ENCODE data around the gene HMOX2.

Gene HMOX2

DNA sequence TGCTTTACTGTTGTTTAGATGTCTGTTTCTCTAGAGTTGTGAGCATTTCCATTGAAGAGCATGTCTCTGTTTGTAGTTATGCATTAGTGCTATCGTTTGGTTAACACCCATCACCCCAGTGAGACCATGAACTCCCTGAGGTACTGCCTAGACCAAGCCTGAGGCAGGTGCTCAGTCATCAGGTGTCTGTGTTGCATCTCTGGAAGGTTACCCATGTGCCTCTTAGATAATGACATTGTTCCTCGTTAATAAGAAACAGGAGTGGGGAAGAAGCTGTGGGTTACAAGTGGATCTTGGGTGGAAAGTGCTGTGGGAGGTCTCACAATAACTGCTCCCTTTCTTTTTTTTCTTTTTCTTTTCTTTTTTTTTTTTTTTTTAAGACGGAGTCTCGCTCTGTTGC lies 32.2 kb upstream of the HMOX2 start:
- Histone ChIP-seq H3K4me3 (ENCODE audit: extremely low read depth, insufficient read depth, low read length, poor library complexity, severe bottlenecking) (no peak overlapping the region), H3K36me3 (ENCODE audit: control insufficient read depth, insufficient read depth, low read length) (peaks cover 95% of the 10 kb centered on the region), H3K9me3 (ENCODE audit: control insufficient read depth, low read length) (no peaks in the 10 kb centered on the region), H3K4me1 (ENCODE audit: control insufficient read depth, insufficient read depth, low read length, poor library complexity, severe bottlenecking) (no peaks in the 10 kb centered on the region), H3K27ac (ENCODE audit: low read depth, low read length, severe bottlenecking) (no peak overlapping the region)
- 80 to 93% methylated on average over 1 to 2 of the region's 4 CpGs for WGBS, 2 experiments (ENCODE audit: insufficient coverage in 2 of 2)

DNA sequence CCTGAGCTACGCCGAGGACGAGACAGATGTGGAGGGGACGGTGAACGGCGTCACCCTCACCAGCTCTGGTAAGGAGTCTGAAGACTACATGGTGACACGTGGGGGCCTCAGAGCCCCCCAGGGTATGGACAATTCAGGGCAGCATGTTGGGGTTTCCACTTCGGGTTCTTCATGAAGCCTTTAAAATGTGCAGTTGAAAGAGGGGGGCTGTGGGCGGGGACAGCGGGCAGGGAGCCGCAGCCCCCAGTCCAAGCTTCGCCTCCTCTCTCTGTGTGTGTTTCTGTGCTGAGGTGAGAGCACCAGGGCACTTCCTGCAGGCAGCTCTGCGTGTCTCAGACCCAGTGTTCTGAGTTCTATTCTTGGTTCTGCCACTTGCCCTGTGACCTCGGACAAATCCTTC lies 25.8 kb upstream of the HMOX2 start:
- Histone ChIP-seq H3K4me3 (ENCODE audit: extremely low read depth, insufficient read depth, low read length, poor library complexity, severe bottlenecking) (no peak overlapping the region), H3K36me3 (ENCODE audit: control insufficient read depth, insufficient read depth, low read length) (peaks cover 91% of the 10 kb centered on the region), H3K27ac (ENCODE audit: low read depth, low read length, severe bottlenecking) (no peak overlapping the region), H3K4me1 (ENCODE audit: control insufficient read depth, insufficient read depth, low read length, poor library complexity, severe bottlenecking) (no peaks in the 10 kb centered on the region), H3K9me3 (ENCODE audit: control insufficient read depth, low read length) (no peaks in the 10 kb centered on the region)
- 96 to 100% methylated on average over 8 to 14 of the region's 14 CpGs for WGBS, 2 experiments (ENCODE audit: insufficient coverage in 2 of 2)

DNA sequence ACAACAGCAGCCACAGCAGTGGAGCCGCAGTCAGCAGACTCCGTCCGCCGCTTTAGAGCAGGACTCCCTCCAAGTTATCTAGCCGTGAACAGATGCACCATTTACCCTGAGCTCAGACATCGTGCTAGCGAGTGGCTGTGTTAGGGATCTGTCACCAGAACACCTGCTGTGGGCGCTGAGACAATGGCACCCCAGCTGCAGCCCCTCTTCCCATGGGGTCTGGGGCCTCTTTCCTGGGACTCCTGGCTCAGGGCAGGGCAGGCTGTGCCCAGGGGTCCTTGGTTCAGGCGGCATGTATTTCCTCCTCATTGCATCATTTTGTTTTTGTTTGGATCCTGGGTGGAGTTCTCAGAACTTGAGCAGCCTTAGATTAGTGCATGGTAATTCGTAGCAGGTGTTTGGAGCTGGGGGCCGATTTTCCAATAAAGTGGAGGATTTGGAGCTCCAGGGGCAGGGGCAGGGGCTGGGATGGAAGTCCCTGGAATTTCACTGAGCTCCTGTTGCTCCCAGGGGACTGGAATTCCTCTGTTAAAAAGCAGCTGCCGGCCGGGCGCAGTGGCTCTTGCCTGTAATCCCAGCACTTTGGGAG lies 25.2 kb upstream of the HMOX2 start:
- H3K9me3 ChIP-seq (ENCODE audit: control insufficient read depth, low read length) = no peaks in the 10 kb centered on the region
- no peaks in the 10 kb centered on the region for H3K4me1 ChIP-seq (ENCODE audit: control insufficient read depth, insufficient read depth, low read length, poor library complexity, severe bottlenecking)
- H3K4me3 ChIP-seq (ENCODE audit: extremely low read depth, insufficient read depth, low read length, poor library complexity, severe bottlenecking) = no peak overlapping the region
- H3K27ac ChIP-seq (ENCODE audit: low read depth, low read length, severe bottlenecking) = no peak overlapping the region
- 95 to 97% methylated on average over 13 of the region's 14 CpGs for WGBS, 2 experiments (ENCODE audit: insufficient coverage in 2 of 2)
- peaks cover 91% of the 10 kb centered on the region for H3K36me3 ChIP-seq (ENCODE audit: control insufficient read depth, insufficient read depth, low read length)

DNA sequence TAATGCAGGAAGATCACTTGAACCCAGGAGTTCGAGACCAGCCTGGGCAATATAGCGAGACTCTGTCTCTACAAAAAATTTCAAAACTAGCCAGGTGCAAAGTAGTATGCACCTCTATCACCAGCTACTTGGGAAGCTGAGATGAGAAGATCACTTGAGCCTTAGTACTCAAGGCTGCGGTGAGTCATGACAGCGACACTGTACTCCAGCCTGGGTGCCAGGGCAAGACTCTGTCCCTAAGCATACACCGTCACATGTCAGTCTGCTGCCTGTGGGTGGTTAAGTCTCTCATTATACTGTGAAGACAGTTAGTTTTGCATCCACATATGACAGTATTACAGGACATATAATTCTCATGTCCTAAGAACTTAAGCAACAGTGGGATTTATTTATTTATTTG lies 23.5 kb upstream of the HMOX2 start:
- 96 to 98% methylated on average over 4 to 5 of the region's 5 CpGs for WGBS, 2 experiments (ENCODE audit: insufficient coverage in 2 of 2)
- Histone ChIP-seq H3K4me3 (ENCODE audit: extremely low read depth, insufficient read depth, low read length, poor library complexity, severe bottlenecking) (no peak overlapping the region), H3K27ac (ENCODE audit: low read depth, low read length, severe bottlenecking) (no peak overlapping the region), H3K9me3 (ENCODE audit: control insufficient read depth, low read length) (no peaks in the 10 kb centered on the region), H3K4me1 (ENCODE audit: control insufficient read depth, insufficient read depth, low read length, poor library complexity, severe bottlenecking) (no peaks in the 10 kb centered on the region), H3K36me3 (ENCODE audit: control insufficient read depth, insufficient read depth, low read length) (peaks cover 91% of the 10 kb centered on the region)

DNA sequence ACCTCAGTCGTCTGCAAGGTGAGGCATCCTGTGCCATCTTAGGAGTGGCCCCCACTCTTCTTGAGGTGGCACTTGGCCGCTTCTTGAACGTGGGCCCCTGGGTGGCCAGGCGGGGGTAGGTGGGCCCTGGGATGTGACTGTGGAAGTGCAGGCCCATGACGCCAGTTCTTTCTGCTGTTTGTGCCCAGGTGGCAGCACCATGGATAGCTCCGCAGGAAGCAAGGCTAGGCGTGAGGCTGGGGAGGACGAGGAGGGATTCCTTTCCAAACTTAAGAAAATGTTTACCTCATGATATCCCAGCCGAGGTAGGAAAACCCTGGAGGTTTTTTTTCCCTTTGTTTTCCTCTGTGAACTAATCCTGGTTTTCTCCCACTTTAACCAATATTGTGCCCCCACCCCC lies 21.6 kb upstream of the HMOX2 start:
- H3K4me3 ChIP-seq (ENCODE audit: extremely low read depth, insufficient read depth, low read length, poor library complexity, severe bottlenecking) = no peak overlapping the region
- H3K27ac ChIP-seq (ENCODE audit: low read depth, low read length, severe bottlenecking) = no peak overlapping the region
- H3K36me3 ChIP-seq (ENCODE audit: control insufficient read depth, insufficient read depth, low read length) = peaks cover 82% of the 10 kb centered on the region
- H3K4me1 ChIP-seq (ENCODE audit: control insufficient read depth, insufficient read depth, low read length, poor library complexity, severe bottlenecking) = no peaks in the 10 kb centered on the region
- no peaks in the 10 kb centered on the region for H3K9me3 ChIP-seq (ENCODE audit: control insufficient read depth, low read length)
- WGBS, 2 experiments (ENCODE audit: insufficient coverage in 2 of 2) = 85 to 89% methylated on average over 6 to 7 of the region's 9 CpGs

DNA sequence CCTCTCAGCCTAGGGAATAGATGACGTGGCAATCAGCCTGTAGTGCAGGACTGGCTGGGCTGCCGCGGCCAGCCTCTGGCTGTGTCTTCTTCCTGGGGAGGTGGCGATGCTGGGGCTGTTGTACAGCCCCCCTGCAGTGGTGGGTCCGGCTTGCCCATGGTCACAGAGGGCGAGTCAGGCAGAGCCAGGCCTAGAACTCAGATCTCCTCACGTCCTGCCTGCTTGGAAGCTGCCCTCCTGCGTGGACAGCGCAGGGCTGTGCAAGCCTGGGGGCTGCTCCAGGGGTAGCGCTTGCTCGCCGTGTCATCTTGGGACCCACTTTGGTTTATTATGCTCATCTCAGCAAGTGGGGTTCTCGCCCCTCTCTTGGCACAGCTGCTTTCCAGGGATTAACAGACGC lies 21.1 kb upstream of the HMOX2 start:
- Histone ChIP-seq H3K4me3 (ENCODE audit: extremely low read depth, insufficient read depth, low read length, poor library complexity, severe bottlenecking) (no peak overlapping the region), H3K27ac (ENCODE audit: low read depth, low read length, severe bottlenecking) (no peak overlapping the region), H3K9me3 (ENCODE audit: control insufficient read depth, low read length) (no peaks in the 10 kb centered on the region), H3K4me1 (ENCODE audit: control insufficient read depth, insufficient read depth, low read length, poor library complexity, severe bottlenecking) (no peaks in the 10 kb centered on the region), H3K36me3 (ENCODE audit: control insufficient read depth, insufficient read depth, low read length) (peaks cover 83% of the 10 kb centered on the region)
- WGBS, 2 experiments (ENCODE audit: insufficient coverage in 2 of 2) = 87 to 90% methylated on average over 10 to 12 of the region's 14 CpGs

DNA sequence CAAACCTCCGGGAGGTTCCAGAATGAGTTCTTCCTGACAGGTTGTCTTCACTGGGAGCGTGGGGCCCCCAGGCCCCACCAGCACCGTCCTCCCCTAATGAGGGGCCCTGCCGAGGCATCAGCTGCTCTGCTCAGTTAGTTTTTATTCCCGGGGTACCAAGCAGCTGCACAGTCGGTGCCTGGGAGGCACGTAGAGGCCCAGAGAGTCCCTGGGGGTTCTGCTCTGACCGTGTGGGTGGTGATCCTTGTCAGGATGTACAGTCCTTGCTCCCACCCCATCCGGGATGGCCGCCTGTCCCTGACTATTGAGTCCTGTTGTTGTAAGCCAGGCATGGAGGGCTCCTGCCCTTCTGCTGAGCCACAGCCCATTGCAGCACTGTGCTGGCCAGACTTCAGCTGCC lies 20.2 kb upstream of the HMOX2 start:
- Histone ChIP-seq H3K9me3 (ENCODE audit: control insufficient read depth, low read length) (no peaks in the 10 kb centered on the region), H3K4me3 (ENCODE audit: extremely low read depth, insufficient read depth, low read length, poor library complexity, severe bottlenecking) (no peak overlapping the region), H3K27ac (ENCODE audit: low read depth, low read length, severe bottlenecking) (no peak overlapping the region), H3K36me3 (ENCODE audit: control insufficient read depth, insufficient read depth, low read length) (peaks cover 78% of the 10 kb centered on the region), H3K4me1 (ENCODE audit: control insufficient read depth, insufficient read depth, low read length, poor library complexity, severe bottlenecking) (no peaks in the 10 kb centered on the region)
- WGBS, 2 experiments (ENCODE audit: insufficient coverage in 2 of 2) = 80 to 81% methylated on average over 8 to 9 of the region's 10 CpGs

DNA sequence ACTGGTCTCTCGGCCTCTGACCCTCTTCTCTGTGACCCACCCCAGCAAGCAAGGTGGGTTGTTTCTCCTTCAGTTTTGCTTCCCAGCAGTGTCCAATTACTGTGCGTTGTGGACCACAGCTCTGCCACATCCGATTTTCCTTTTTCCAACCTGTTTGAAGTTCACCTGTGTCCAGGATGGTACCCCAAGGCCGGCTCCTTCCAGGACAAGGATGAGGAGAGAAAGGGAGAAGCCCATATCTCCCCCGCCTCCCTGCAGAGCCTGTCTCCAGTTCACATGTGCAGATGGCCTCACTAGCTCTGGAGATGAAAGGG lies 15.3 kb upstream of the HMOX2 start:
- WGBS, 2 experiments (ENCODE audit: insufficient coverage in 2 of 2) = 91 to 97% methylated on average over 4 to 5 of the region's 5 CpGs
- Histone ChIP-seq H3K9me3 (ENCODE audit: control insufficient read depth, low read length) (no peaks in the 10 kb centered on the region), H3K36me3 (ENCODE audit: control insufficient read depth, insufficient read depth, low read length) (peaks cover 53% of the 10 kb centered on the region), H3K27ac (ENCODE audit: low read depth, low read length, severe bottlenecking) (no peak overlapping the region), H3K4me1 (ENCODE audit: control insufficient read depth, insufficient read depth, low read length, poor library complexity, severe bottlenecking) (peaks cover 15% of the 10 kb centered on the region), H3K4me3 (ENCODE audit: extremely low read depth, insufficient read depth, low read length, poor library complexity, severe bottlenecking) (no peak overlapping the region)

DNA sequence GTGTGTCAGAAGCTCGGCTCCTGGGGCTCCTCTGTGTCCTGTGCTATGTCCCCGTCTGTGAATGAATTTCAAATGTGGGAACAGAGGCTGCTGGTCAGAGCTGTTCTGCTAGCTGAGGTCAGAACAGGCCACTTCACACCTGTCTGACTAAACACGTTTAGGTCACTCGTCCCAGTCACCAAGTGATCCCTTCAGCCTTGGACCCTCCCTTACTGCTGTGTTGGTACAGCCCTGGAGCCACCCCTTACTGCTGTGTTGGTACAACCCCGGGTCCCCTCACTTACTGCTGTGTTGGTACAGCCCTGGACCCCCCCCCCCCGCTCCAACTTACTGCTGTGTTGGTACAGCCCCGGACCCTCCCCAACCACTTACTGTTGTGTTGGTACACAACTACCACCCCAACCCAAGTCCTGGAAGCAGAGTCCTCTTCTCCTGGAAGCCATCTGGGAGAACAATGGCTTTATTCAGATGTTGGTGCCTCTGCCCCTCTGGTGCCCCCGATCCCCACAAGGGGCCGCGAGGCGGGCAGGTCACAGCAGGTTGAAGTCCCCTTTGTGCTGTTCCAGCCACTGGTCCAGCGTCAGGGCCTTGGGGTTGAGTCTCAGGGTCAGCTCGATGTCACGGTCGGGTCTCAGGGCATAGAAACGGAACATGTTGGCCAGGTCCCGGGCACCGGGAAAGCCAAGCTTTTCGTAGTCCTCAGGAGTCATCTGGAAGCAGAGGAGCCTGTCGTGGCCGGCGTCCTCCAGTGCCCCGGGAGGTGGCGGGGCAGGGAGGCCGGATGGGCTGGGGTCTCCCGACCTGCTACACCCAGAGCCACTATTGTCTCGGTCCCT lies 14.7 kb upstream of the HMOX2 start:
- H3K36me3 ChIP-seq (ENCODE audit: control insufficient read depth, insufficient read depth, low read length) = peaks cover 47% of the 10 kb centered on the region
- no peak overlapping the region for H3K27ac ChIP-seq (ENCODE audit: low read depth, low read length, severe bottlenecking)
- WGBS, 2 experiments (ENCODE audit: insufficient coverage in 2 of 2) = 90 to 92% methylated on average over 24 to 25 of the region's 27 CpGs

DNA sequence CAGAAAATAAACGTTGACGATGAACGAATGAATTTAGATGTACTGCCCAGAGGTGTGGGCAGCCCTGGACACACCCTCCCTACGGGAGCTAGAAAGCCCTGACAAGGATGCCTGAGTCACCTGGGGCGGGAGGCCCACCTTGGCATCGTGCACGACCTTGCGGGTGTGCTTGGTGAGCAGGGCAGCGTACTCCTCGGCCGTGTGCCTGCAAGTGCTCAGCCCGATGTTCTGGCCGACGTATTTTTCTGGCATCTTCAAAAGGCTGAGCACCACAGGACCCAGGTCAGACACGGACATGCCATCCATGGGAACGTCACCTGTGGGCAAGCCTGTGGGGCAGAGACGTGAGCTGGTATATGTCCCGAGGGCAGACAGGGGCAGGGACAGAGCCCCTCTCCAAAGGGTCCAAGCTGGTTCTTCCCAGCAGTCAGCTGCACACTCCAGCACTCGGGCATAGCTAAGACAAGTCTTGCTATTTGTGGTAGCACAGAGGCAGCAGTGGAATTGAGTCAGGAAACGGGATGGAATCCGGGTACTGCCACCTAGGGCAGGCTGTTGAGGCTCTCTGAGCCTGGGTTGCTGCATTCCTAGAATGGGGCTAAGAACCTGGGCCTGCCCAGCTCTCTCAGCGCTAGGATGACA lies 12.6 kb upstream of the HMOX2 start:
- 92 to 95% methylated on average over 21 to 22 of the region's 22 CpGs for WGBS, 2 experiments (ENCODE audit: insufficient coverage in 2 of 2)
- Histone ChIP-seq H3K9me3 (ENCODE audit: control insufficient read depth, low read length) (no peaks in the 10 kb centered on the region), H3K4me1 (ENCODE audit: control insufficient read depth, insufficient read depth, low read length, poor library complexity, severe bottlenecking) (peaks cover 15% of the 10 kb centered on the region), H3K4me3 (ENCODE audit: extremely low read depth, insufficient read depth, low read length, poor library complexity, severe bottlenecking) (no peak overlapping the region), H3K36me3 (ENCODE audit: control insufficient read depth, insufficient read depth, low read length) (peaks cover 33% of the 10 kb centered on the region), H3K27ac (ENCODE audit: low read depth, low read length, severe bottlenecking) (peak overlapping the region; percentile 85)

More for the DNA sequence above, 14.7 kb upstream of the HMOX2 start:
- no peak overlapping the region for H3K4me3 ChIP-seq (ENCODE audit: extremely low read depth, insufficient read depth, low read length, poor library complexity, severe bottlenecking)
- H3K9me3 ChIP-seq (ENCODE audit: control insufficient read depth, low read length) = no peaks in the 10 kb centered on the region
- peaks cover 15% of the 10 kb centered on the region for H3K4me1 ChIP-seq (ENCODE audit: control insufficient read depth, insufficient read depth, low read length, poor library complexity, severe bottlenecking)
